HepG2 (cell line): ENCODE measurements around the gene PMFBP1. TPM values are rescaled to one million over a fixed set of nuclear protein-coding genes. Genes with fewer than 3 reads are reported as not detected.

ENCODE experiments used
- ATM ChIP-seq: fragments of 450-650 bp; IDR thresholded peaks from 2 replicates; pipeline ENCODE4 v1.7.1; 2017; ENCODE audit warnings: mild to moderate bottlenecking, borderline replicate concordance
- DMAP1 ChIP-seq: IDR thresholded peaks from 2 replicates; pipeline ENCODE4 v1.6.1; 2016
- DNMT1 ChIP-seq: sonication (generic); formaldehyde crosslinking; IDR thresholded peaks from 2 replicates; pipeline ENCODE4 v1.5.1; 2020; ENCODE audit warnings: mild to moderate bottlenecking, missing genetic modification reagents
- FOXK2 ChIP-seq: fragments of 450-650 bp; IDR thresholded peaks from 2 replicates; pipeline ENCODE4 v1.6.1; 2016
- IKZF1 ChIP-seq: fragments of 450-650 bp; IDR thresholded peaks from 2 replicates; pipeline ENCODE4 v1.7.1; 2016
- MEF2D ChIP-seq: sonication (generic); formaldehyde crosslinking; IDR thresholded peaks from 2 replicates; pipeline ENCODE4 v1.5.1; 2020; ENCODE audit warnings: mild to moderate bottlenecking, missing genetic modification reagents
- NR2F2 ChIP-seq: IDR thresholded peaks from 2 replicates; pipeline ENCODE4 v1.6.1; 2012; ENCODE audit warnings: low read depth, inconsistent platforms, borderline replicate concordance
- NRL ChIP-seq: sonication (generic); formaldehyde crosslinking; IDR thresholded peaks from 2 replicates; pipeline ENCODE4 v1.5.0; 2020; ENCODE audit warnings: missing genetic modification reagents, mild to moderate bottlenecking, moderate library complexity, borderline replicate concordance
- PAX8 ChIP-seq: sonication (generic); formaldehyde crosslinking; IDR thresholded peaks from 2 replicates; pipeline ENCODE4 v1.8.0; 2022; ENCODE audit warnings: mild to moderate bottlenecking, missing genetic modification reagents, borderline replicate concordance
- SRSF9 ChIP-seq: fragments of 200-400 bp; formaldehyde crosslinking; IDR thresholded peaks from 2 replicates; pipeline ENCODE4 v1.6.1; 2018; ENCODE audit warnings: borderline replicate concordance, mild to moderate bottlenecking, low read depth, low read length; ENCODE audit not compliant: insufficient read depth, poor library complexity, severe bottlenecking
- ZBTB21 ChIP-seq: sonication (generic); formaldehyde crosslinking; IDR thresholded peaks from 2 replicates; pipeline ENCODE4 v1.4.0; 2020; ENCODE audit warnings: missing genetic modification reagents
- ZMAT3 ChIP-seq: sonication (generic); formaldehyde crosslinking; conservative IDR thresholded peaks from 2 replicates; pipeline ENCODE4 v1.7.0; 2021; ENCODE audit warnings: missing genetic modification reagents
- ZNF251 ChIP-seq: sonication (generic); formaldehyde crosslinking; IDR thresholded peaks from 2 replicates; pipeline ENCODE4 v1.9.0; 2021; ENCODE audit warnings: mild to moderate bottlenecking, missing genetic modification reagents
- ZNF678 ChIP-seq: sonication (generic); formaldehyde crosslinking; IDR thresholded peaks from 2 replicates; pipeline ENCODE4 v1.4.0; 2020; ENCODE audit warnings: mild to moderate bottlenecking, missing genetic modification reagents
- ZSCAN22 ChIP-seq: sonication (generic); formaldehyde crosslinking; IDR thresholded peaks from 2 replicates; pipeline ENCODE4 v1.4.0; 2020; ENCODE audit warnings: mild to moderate bottlenecking, missing genetic modification reagents
- ZSCAN25 ChIP-seq: sonication (generic); formaldehyde crosslinking; IDR thresholded peaks from 2 replicates; pipeline ENCODE4 v1.8.0; 2022; ENCODE audit warnings: mild to moderate bottlenecking, missing genetic modification reagents
- polyA plus RNA-seq, 8 experiments: library from polyadenylated mRNA; depleted of rRNA in 3 of 8; stranded (reverse) in 7 of 8; unstranded in 1 of 8; fragments of >200 nt; fragmentation: Illumina TruSeq in 4 of 8; extraction: Trizol in 4 of 8; gene quantifications; 2 replicates each; pipeline versions ENCODE4 v1.2.1 to v1.2.3, GENCODE V29; 2011 to 2016; ENCODE audit warnings: low read depth in 4 of 8, missing spikeins in 1 of 8, mixed read lengths in 1 of 8; ENCODE audit not compliant: insufficient read depth in 1 of 8
- total RNA-seq, 5 experiments: library from RNA; depleted of rRNA; stranded (reverse); fragments of >200 nt; fragmentation: Illumina TruSeq; extraction: Trizol; gene quantifications; 2 replicates each; pipeline ENCODE4 v1.2.3, GENCODE V29; 2016; ENCODE audit warnings: low read depth in 1 of 5
- TF ChIP-seq, protein P1 (sequence below): sonication (generic); formaldehyde crosslinking; IDR thresholded peaks from 2 replicates; pipeline ENCODE4 v1.4.0; 2020; ENCODE audit warnings: mild to moderate bottlenecking, missing genetic modification reagents
- TF ChIP-seq, protein P2 (sequence below): sonication (generic); formaldehyde crosslinking; IDR thresholded peaks from 2 replicates; pipeline ENCODE4 v1.8.0; 2022; ENCODE audit warnings: mild to moderate bottlenecking, missing genetic modification reagents; ENCODE audit not compliant: insufficient replicate concordance
- TF ChIP-seq, protein P3 (sequence below): sonication (generic); formaldehyde crosslinking; IDR thresholded peaks from 2 replicates; pipeline ENCODE4 v1.5.0; 2020; ENCODE audit warnings: mild to moderate bottlenecking, missing genetic modification reagents
- TF ChIP-seq, protein P4 (sequence below): IDR thresholded peaks from 2 replicates; pipeline ENCODE4 v1.4.0; 2020; ENCODE audit warnings: mild to moderate bottlenecking, missing genetic modification reagents
- TF ChIP-seq, protein P5 (sequence below): sonication (generic); formaldehyde crosslinking; IDR thresholded peaks from 2 replicates; pipeline ENCODE4 v1.5.0; 2020; ENCODE audit warnings: missing genetic modification reagents, mild to moderate bottlenecking, borderline replicate concordance

Gene PMFBP1
- total and polyA plus RNA-seq, 2 of the 13 experiments (the other 11 are each of a cell fraction or from before 2014, with no cell fraction given) = 1.9 to 3.8 TPM

DNA sequence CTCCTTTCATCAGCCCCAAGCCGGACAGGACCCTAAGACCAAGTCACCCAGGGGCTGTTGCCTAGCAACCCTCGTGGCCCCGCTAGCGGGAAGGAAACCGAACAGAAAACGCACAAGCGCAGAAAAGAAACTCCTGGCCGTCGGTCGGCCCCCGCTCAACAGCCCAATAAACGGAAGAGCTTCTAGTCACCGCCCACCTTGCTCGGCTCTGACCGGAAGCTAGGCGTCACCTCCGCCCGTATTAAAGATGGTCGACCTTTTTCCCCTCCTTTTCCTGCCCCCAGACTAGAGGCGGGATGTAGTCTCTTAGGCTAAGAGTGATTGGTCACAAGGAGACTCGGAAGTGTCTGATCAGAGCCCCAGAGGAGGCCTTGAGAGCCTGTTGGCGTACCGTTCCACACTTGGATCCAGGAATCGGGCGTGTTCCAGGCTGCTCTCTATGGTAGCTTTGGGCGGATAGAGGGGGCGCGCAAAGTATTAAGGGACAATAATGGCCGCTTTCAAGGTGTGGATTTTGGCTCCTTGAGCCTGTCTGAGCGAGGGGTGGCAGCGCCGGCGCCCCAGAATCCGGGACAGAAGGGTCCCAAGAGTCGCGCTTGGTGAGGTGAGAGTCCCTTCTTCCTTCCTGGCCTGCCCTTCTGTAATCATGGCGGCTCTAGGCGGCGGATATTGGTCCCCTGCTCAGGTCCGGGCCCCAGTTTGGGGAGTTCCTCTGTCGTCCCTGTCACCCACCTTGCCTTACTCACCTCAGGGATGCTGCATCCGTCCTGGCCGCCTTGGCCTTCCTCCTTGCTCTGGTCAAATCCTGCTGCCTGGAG is 78.3 kb downstream of the PMFBP1 start, which contains the start of the genes DHX38 and TXNL4B (continued):
- TF ChIP-seq ZNF251 = no peak
- no peak; the same call in 1 of the 2 replicates for TF ChIP-seq NR2F2
- TF ChIP-seq, protein P1, sequence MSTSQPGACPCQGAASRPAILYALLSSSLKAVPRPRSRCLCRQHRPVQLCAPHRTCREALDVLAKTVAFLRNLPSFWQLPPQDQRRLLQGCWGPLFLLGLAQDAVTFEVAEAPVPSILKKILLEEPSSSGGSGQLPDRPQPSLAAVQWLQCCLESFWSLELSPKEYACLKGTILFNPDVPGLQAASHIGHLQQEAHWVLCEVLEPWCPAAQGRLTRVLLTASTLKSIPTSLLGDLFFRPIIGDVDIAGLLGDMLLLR (CRISPR knock-in tag) = 0 out of 2 replicates have a peak, but pooled peaks have one; percentile 56
- peak; percentile 71; the same call in 1 of the 2 replicates for TF ChIP-seq NRL
- TF ChIP-seq ATM = no peak
- TF ChIP-seq FOXK2 = peak; percentile 64
- no peak for TF ChIP-seq ZSCAN22 (CRISPR knock-in tag)
- peak; percentile 91 for TF ChIP-seq DMAP1 (CRISPR knock-in tag)
- 0 out of 2 replicates have a peak, but pooled peaks have one; percentile 51 for TF ChIP-seq PAX8 (CRISPR knock-in tag)
- no peak for TF ChIP-seq ZBTB21 (CRISPR knock-in tag)
- TF ChIP-seq, protein P2, sequence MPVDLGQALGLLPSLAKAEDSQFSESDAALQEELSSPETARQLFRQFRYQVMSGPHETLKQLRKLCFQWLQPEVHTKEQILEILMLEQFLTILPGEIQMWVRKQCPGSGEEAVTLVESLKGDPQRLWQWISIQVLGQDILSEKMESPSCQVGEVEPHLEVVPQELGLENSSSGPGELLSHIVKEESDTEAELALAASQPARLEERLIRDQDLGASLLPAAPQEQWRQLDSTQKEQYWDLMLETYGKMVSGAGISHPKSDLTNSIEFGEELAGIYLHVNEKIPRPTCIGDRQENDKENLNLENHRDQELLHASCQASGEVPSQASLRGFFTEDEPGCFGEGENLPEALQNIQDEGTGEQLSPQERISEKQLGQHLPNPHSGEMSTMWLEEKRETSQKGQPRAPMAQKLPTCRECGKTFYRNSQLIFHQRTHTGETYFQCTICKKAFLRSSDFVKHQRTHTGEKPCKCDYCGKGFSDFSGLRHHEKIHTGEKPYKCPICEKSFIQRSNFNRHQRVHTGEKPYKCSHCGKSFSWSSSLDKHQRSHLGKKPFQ (CRISPR knock-in tag) = no peak
- TF ChIP-seq ZMAT3 (CRISPR knock-in tag) = 0 out of 2 replicates have a peak, but pooled peaks have one; percentile 23
- TF ChIP-seq SRSF9 = no peak
- TF ChIP-seq, protein P3, sequence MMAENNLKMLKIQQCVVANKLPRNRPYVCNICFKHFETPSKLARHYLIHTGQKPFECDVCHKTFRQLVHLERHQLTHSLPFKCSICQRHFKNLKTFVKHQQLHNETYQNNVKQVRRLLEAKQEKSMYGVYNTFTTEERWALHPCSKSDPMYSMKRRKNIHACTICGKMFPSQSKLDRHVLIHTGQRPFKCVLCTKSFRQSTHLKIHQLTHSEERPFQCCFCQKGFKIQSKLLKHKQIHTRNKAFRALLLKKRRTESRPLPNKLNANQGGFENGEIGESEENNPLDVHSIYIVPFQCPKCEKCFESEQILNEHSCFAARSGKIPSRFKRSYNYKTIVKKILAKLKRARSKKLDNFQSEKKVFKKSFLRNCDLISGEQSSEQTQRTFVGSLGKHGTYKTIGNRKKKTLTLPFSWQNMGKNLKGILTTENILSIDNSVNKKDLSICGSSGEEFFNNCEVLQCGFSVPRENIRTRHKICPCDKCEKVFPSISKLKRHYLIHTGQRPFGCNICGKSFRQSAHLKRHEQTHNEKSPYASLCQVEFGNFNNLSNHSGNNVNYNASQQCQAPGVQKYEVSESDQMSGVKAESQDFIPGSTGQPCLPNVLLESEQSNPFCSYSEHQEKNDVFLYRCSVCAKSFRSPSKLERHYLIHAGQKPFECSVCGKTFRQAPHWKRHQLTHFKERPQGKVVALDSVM = no peak
- TF ChIP-seq MEF2D (CRISPR knock-in tag) = 0 out of 2 replicates have a peak, but pooled peaks have one; percentile 54
- TF ChIP-seq ZSCAN25 (CRISPR knock-in tag) = peak; percentile 63
- TF ChIP-seq, protein P4, sequence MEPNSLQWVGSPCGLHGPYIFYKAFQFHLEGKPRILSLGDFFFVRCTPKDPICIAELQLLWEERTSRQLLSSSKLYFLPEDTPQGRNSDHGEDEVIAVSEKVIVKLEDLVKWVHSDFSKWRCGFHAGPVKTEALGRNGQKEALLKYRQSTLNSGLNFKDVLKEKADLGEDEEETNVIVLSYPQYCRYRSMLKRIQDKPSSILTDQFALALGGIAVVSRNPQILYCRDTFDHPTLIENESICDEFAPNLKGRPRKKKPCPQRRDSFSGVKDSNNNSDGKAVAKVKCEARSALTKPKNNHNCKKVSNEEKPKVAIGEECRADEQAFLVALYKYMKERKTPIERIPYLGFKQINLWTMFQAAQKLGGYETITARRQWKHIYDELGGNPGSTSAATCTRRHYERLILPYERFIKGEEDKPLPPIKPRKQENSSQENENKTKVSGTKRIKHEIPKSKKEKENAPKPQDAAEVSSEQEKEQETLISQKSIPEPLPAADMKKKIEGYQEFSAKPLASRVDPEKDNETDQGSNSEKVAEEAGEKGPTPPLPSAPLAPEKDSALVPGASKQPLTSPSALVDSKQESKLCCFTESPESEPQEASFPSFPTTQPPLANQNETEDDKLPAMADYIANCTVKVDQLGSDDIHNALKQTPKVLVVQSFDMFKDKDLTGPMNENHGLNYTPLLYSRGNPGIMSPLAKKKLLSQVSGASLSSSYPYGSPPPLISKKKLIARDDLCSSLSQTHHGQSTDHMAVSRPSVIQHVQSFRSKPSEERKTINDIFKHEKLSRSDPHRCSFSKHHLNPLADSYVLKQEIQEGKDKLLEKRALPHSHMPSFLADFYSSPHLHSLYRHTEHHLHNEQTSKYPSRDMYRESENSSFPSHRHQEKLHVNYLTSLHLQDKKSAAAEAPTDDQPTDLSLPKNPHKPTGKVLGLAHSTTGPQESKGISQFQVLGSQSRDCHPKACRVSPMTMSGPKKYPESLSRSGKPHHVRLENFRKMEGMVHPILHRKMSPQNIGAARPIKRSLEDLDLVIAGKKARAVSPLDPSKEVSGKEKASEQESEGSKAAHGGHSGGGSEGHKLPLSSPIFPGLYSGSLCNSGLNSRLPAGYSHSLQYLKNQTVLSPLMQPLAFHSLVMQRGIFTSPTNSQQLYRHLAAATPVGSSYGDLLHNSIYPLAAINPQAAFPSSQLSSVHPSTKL (CRISPR knock-in tag) = no peak; the same call in none of the 2 replicates
- TF ChIP-seq, protein P5, sequence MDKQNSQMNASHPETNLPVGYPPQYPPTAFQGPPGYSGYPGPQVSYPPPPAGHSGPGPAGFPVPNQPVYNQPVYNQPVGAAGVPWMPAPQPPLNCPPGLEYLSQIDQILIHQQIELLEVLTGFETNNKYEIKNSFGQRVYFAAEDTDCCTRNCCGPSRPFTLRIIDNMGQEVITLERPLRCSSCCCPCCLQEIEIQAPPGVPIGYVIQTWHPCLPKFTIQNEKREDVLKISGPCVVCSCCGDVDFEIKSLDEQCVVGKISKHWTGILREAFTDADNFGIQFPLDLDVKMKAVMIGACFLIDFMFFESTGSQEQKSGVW (CRISPR knock-in tag) = no peak
- no peak for TF ChIP-seq DNMT1 (CRISPR knock-in tag)
- TF ChIP-seq IKZF1 = no peak
- no peak for TF ChIP-seq ZNF678 (CRISPR knock-in tag)
